Neural cell (in vitro differentiated cells): ENCODE data around the gene SLC25A22.
A peak's percentile ranks its signal among the peaks of the same experiment; 100 is the strongest.

Experiments
- EZH2 ChIP-seq: fragments of 200-600, 300-800 bp; shearing (Covaris generic), sonication (generic); IDR thresholded peaks from 2 replicates; pipeline ENCODE4 v1.6.1; 2014; ENCODE audit warnings: antibody characterized with exemption, low read length, borderline replicate concordance, mild to moderate bottlenecking; ENCODE audit not compliant: insufficient read depth, poor library complexity, severe bottlenecking
- POLR2AphosphoS5 ChIP-seq: IDR thresholded peaks from 2 replicates; pipeline ENCODE4 v1.6.1; 2012
- TAF1 ChIP-seq: IDR thresholded peaks from 2 replicates; pipeline ENCODE4 v1.6.1; 2012; ENCODE audit warnings: low read depth
- TF ChIP-seq, protein P1 (sequence below): IDR thresholded peaks from 2 replicates; pipeline ENCODE4 v1.6.1; 2012; ENCODE audit warnings: borderline replicate concordance
- TF ChIP-seq, protein P2 (sequence below): fragments of 450-650 bp; IDR thresholded peaks from 2 replicates; pipeline ENCODE4 v1.5.1; 2014; ENCODE audit warnings: antibody characterized with exemption, mild to moderate bottlenecking, moderate library complexity; ENCODE audit not compliant: poor library complexity, severe bottlenecking

DNA sequence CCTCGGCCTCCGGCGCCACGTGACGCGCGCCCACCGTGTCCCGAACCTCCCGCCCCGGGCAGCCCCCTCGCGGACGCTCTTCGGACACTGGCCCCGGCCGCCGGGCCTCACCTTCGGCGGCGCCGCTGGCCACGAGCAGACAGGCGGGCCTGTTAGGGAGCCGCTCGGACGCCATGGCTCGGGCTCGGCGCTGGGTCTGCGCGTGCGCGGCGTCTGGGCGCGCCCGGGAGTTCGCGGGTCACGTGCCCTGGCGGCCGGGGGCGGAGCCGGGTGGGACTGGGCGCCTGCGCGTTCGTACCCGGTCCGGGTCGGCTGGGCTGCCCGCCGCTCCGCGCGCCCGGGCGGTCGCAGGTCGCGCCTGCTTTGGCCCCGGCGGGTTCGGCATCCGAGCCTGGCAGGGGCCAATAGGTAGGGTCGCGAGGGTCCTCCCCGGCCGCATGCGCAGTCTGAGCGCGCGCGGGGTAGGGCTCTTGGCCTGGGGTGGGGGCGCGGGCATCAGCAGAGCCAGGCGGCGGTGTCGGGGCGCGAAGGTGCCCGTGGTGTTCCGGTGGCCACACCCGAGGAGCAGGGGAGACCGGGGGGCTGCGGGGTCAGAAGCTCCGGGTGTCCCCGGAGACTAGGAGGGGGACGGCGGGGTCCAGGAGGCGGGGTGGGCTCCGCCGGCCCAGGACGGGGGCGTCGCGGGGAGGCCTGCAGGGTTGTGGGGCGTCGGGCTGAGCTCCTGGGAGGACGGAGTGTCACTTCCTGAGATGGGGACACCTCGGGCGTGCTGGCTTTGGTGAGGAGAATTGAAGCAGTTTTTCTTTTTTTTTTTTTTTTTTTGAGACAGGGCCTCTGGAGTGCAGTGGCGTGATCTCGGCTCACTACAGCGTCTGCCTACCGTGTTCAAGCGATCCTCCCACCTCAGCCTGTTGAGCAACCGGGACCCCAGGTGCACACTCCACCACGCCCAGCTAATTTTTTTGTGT is 20.5 kb downstream of the SLC25A22 start, which contains the start of gene GATD1:
- TF ChIP-seq, protein P1, sequence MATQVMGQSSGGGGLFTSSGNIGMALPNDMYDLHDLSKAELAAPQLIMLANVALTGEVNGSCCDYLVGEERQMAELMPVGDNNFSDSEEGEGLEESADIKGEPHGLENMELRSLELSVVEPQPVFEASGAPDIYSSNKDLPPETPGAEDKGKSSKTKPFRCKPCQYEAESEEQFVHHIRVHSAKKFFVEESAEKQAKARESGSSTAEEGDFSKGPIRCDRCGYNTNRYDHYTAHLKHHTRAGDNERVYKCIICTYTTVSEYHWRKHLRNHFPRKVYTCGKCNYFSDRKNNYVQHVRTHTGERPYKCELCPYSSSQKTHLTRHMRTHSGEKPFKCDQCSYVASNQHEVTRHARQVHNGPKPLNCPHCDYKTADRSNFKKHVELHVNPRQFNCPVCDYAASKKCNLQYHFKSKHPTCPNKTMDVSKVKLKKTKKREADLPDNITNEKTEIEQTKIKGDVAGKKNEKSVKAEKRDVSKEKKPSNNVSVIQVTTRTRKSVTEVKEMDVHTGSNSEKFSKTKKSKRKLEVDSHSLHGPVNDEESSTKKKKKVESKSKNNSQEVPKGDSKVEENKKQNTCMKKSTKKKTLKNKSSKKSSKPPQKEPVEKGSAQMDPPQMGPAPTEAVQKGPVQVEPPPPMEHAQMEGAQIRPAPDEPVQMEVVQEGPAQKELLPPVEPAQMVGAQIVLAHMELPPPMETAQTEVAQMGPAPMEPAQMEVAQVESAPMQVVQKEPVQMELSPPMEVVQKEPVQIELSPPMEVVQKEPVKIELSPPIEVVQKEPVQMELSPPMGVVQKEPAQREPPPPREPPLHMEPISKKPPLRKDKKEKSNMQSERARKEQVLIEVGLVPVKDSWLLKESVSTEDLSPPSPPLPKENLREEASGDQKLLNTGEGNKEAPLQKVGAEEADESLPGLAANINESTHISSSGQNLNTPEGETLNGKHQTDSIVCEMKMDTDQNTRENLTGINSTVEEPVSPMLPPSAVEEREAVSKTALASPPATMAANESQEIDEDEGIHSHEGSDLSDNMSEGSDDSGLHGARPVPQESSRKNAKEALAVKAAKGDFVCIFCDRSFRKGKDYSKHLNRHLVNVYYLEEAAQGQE: no peak
- TF ChIP-seq, protein P2, sequence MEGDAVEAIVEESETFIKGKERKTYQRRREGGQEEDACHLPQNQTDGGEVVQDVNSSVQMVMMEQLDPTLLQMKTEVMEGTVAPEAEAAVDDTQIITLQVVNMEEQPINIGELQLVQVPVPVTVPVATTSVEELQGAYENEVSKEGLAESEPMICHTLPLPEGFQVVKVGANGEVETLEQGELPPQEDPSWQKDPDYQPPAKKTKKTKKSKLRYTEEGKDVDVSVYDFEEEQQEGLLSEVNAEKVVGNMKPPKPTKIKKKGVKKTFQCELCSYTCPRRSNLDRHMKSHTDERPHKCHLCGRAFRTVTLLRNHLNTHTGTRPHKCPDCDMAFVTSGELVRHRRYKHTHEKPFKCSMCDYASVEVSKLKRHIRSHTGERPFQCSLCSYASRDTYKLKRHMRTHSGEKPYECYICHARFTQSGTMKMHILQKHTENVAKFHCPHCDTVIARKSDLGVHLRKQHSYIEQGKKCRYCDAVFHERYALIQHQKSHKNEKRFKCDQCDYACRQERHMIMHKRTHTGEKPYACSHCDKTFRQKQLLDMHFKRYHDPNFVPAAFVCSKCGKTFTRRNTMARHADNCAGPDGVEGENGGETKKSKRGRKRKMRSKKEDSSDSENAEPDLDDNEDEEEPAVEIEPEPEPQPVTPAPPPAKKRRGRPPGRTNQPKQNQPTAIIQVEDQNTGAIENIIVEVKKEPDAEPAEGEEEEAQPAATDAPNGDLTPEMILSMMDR: no peak
- TF ChIP-seq EZH2 (no peak), POLR2AphosphoS5 (peak; percentile 89), TAF1 (no peak)
